Naive thymus-derived CD4-positive, alpha-beta T cell (primary cell): Measurements from ENCODE around the gene PTPRO. TPM values are rescaled to one million over a fixed set of nuclear protein-coding genes. Genes with fewer than 3 reads are reported as not detected.

Source experiments
- ATAC-seq: fragments of 150-1000 bp; cut with Tn5 transposase; 2 replicates; pipeline ENCODE4 v1.10.0; 2021; ENCODE audit warnings: mild to moderate bottlenecking, moderate library complexity
- CTCF ChIA-PET: fragments of 350-600 bp; sonication (Branson Sonifier 250); formaldehyde crosslinking; loops from one replicate; lab custom pipeline; 2021; ENCODE audit warnings: antibody characterized with exemption; lab: Charles Lee
- POLR2A ChIA-PET: fragments of 350-600 bp; sonication (Branson Sonifier 250); formaldehyde crosslinking; loops from one replicate; lab custom pipeline; 2021; ENCODE audit warnings: antibody characterized with exemption, inconsistent platforms; lab: Charles Lee
- DNase-seq, 9 donors: peaks; one replicate each; pipeline versions ENCODE4 v3.0.0 to v3.0.0-alpha.2; 2020 to 2022; ENCODE audit warnings: mixed read lengths in 1 of 9
- H3K27ac ChIP-seq: one replicate; pipeline ENCODE4 v1.7.0; 2013; ENCODE audit warnings: mild to moderate bottlenecking, low read depth, low read length, moderate library complexity
- H3K27me3 ChIP-seq, 2 donors: one replicate each; pipeline ENCODE4 v1.7.0; 2013; ENCODE audit warnings: low read length in 2 of 2, mild to moderate bottlenecking in 2 of 2, moderate library complexity in 2 of 2; ENCODE audit not compliant: control insufficient read depth in 2 of 2, insufficient read depth in 2 of 2
- H3K36me3 ChIP-seq, 3 experiments: 1 replicate in 2 of 3; 2 replicates in 1 of 3; pipeline ENCODE4 v1.7.0; 2013; ENCODE audit warnings: low read length in 3 of 3, mild to moderate bottlenecking in 3 of 3, moderate library complexity in 1 of 3; ENCODE audit not compliant: insufficient read depth in 3 of 3, control insufficient read depth in 2 of 3
- H3K4me1 ChIP-seq, 2 donors: one replicate each; pipeline ENCODE4 v1.7.0; 2013; ENCODE audit warnings: low read length in 2 of 2, mild to moderate bottlenecking in 2 of 2, moderate library complexity in 1 of 2; ENCODE audit not compliant: control insufficient read depth in 2 of 2, insufficient read depth in 2 of 2
- H3K4me3 ChIP-seq: 2 replicates; pipeline ENCODE4 v1.7.0; 2013; ENCODE audit warnings: mild to moderate bottlenecking, low read length
- H3K9me3 ChIP-seq, 3 experiments: 1 replicate in 2 of 3; 2 replicates in 1 of 3; pipeline ENCODE4 v1.7.0; 2013; ENCODE audit warnings: low read length in 3 of 3; ENCODE audit not compliant: control insufficient read depth in 2 of 3
- H3K27ac Mint-ChIP-seq, 9 donors: one replicate each; pipeline ENCODE4 v1.8.0; 2020 to 2022; ENCODE audit warnings: mixed read lengths in 9 of 9, mild to moderate bottlenecking in 8 of 9, moderate library complexity in 5 of 9, inconsistent platforms in 2 of 9
- H3K27me3 Mint-ChIP-seq, 5 donors: one replicate each; pipeline ENCODE4 v1.8.0; 2021 to 2022; ENCODE audit warnings: mixed read lengths in 5 of 5, mild to moderate bottlenecking in 1 of 5
- H3K36me3 Mint-ChIP-seq, 5 donors: one replicate each; pipeline ENCODE4 v1.8.0; 2020 to 2022; ENCODE audit warnings: mixed read lengths in 5 of 5, mild to moderate bottlenecking in 3 of 5, inconsistent platforms in 1 of 5
- H3K4me1 Mint-ChIP-seq, 7 donors: one replicate each; pipeline ENCODE4 v1.8.0; 2020 to 2022; ENCODE audit warnings: mixed read lengths in 7 of 7, mild to moderate bottlenecking in 3 of 7, inconsistent platforms in 1 of 7
- H3K4me3 Mint-ChIP-seq, 10 donors: one replicate each; pipeline ENCODE4 v1.8.0; 2020 to 2022; ENCODE audit warnings: mild to moderate bottlenecking in 10 of 10, mixed read lengths in 10 of 10, moderate library complexity in 6 of 10, inconsistent platforms in 2 of 10
- H3K9me3 Mint-ChIP-seq, 11 donors: one replicate each; pipeline ENCODE4 v1.8.0; 2020 to 2022; ENCODE audit warnings: mixed read lengths in 11 of 11, mild to moderate bottlenecking in 4 of 11, inconsistent platforms in 1 of 11, moderate library complexity in 1 of 11
- intact Hi-C, 2 donors: fragments of 100-400 bp; cut with micrococcal nuclease; formaldehyde crosslinking; loops; one replicate each; pipeline ENCODE4 v1.15.1; 2023
- polyA plus RNA-seq, 2 donors: library from polyadenylated mRNA; unstranded; fragments of 300-500 nt; fragmentation: Illumina TruSeq; gene quantifications; one replicate each; pipeline ENCODE4 v1.2.3, GENCODE V29; 2021
- total RNA-seq, 6 experiments: library from RNA in 5 of 6; stranded (reverse) in 5 of 6; gene quantifications; 1 replicate in 5 of 6; 2 replicates in 1 of 6; pipeline ENCODE4 v1.2.3 and lab custom pipeline; 2021 to 2026

The PTPRO gene
- total and polyA plus RNA-seq, 7 experiments from 2014 or later, result 1.8 to 14.2 (median 6.7) TPM

DNA sequence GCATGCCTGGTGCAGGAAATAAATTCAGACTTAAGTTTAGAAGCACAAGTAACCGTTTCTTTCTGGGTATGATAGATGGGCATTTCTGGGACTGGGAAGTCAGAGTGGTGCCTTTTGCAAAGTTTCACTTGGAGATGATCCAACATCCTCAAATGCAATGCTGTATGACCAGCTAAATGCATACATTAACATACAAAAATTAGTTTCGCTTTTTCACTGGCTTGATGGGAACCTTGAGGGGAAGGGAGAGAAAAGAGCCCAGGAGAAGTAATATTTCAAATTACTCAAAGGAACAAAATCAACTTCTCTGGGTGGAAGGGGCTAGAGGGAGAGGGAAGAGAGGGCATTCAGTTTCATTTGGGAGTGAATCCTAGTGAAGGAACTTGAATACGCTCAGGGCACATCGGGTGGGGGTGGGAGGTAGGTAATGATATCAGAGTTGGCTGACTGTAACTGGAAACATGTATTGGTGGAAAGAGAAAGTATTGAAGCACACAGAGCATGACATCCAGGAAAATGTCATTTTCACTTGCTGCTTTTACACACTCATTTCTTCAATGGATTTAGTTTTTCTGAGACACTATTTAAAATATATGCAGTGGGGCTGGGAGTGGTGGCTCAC, 175.5 kb downstream of the PTPRO start:
- peaks cover 0 to 8% (median 5%) of the 10 kb centered on the region in 11 donors for H3K9me3 Mint-ChIP-seq
- ATAC-seq (no peak), DNase-seq (no peak)
- H3K9me3 ChIP-seq, result no peaks in the 10 kb centered on the region
- H3K36me3 ChIP-seq, result no peaks in the 10 kb centered on the region
- H3K4me1 Mint-ChIP-seq, result peaks cover 0 to 7% (median 0%) of the 10 kb centered on the region in 7 donors
- no peaks in the 10 kb centered on the region for H3K27me3 ChIP-seq
- no peak overlapping the region for H3K4me3 ChIP-seq
- ChIA-PET POLR2A (no interaction called here), CTCF (no interaction called here)
- peaks cover 12 to 41% (median 22%) of the 10 kb centered on the region in 5 donors for H3K27me3 Mint-ChIP-seq
- no peak overlapping the region for H3K27ac ChIP-seq
- no peaks in the 10 kb centered on the region for H3K4me1 ChIP-seq
- peak overlapping the region in 1 of 10 donors; percentile 5 for H3K4me3 Mint-ChIP-seq
- intact Hi-C loops, result no loop called here
- H3K36me3 Mint-ChIP-seq, result peaks cover 0 to 4% (median 0%) of the 10 kb centered on the region in 5 donors
- H3K27ac Mint-ChIP-seq, result peak overlapping the region in 1 of 9 donors; percentile 0

DNA sequence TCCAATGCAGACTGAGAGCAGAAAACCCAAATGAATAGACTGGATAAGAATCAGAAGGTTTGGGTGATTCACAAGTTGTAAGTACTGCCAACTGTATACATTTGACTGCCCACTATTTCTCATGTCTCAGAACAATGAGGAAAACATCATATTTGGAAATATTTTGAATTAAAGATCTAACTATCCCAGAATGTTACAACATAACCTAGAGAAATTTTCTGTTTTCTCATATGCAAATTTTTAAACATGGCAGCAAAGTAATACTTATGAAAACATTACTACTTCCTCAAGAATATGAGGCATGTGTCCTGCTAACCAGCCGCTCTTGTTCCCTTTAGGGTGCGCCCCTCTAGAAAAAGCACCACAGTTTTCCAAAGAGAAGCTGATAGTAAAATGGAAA, 179.9 kb downstream of the PTPRO start:
- CTCF ChIA-PET, result no interaction called here
- Histone ChIP-seq H3K36me3 (no peaks in the 10 kb centered on the region), H3K27ac (no peak overlapping the region), H3K4me3 (no peak overlapping the region), H3K27me3 (no peaks in the 10 kb centered on the region), H3K9me3 (no peaks in the 10 kb centered on the region), H3K4me1 (no peaks in the 10 kb centered on the region)
- H3K4me3 Mint-ChIP-seq, result no peak overlapping the region
- POLR2A ChIA-PET, result no interaction called here
- intact Hi-C loops, result no loop called here
- H3K27me3 Mint-ChIP-seq, result peaks cover 0 to 22% (median 13%) of the 10 kb centered on the region in 5 donors
- DNase-seq, result no peak
- no peaks in the 10 kb centered on the region for H3K9me3 Mint-ChIP-seq
- no peak for ATAC-seq
- H3K4me1 Mint-ChIP-seq, result peaks cover 0 to 4% (median 0%) of the 10 kb centered on the region in 7 donors
- H3K27ac Mint-ChIP-seq, result no peak overlapping the region
- H3K36me3 Mint-ChIP-seq, result no peaks in the 10 kb centered on the region

DNA sequence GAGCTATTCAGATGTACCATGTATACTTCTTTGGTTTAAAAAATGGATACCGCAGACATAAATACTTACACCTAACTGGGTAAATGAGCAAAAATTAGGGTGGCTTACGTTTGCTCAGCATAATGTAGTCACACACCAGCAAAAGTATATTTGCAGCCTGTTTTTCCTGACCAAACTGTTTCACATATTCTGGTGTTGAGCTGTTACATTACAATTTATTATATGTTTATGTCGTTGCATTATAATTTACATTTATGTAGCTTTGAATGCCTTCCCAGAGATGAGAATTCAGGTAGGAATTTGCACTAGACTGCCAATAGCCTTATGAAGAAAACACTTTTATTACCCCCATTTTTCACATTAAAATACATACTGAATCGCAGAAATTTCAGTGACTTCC, 183.3 kb downstream of the PTPRO start:
- Histone ChIP-seq H3K9me3 (no peaks in the 10 kb centered on the region), H3K27ac (no peak overlapping the region), H3K36me3 (no peaks in the 10 kb centered on the region), H3K4me1 (no peaks in the 10 kb centered on the region), H3K4me3 (no peak overlapping the region), H3K27me3 (no peaks in the 10 kb centered on the region)
- Mint-ChIP-seq H3K4me3 (no peak overlapping the region), H3K36me3 (peaks cover 0 to 3% (median 0%) of the 10 kb centered on the region in 5 donors), H3K27me3 (peaks cover 5 to 14% (median 10%) of the 10 kb centered on the region in 5 donors), H3K9me3 (no peaks in the 10 kb centered on the region), H3K4me1 (no peaks in the 10 kb centered on the region), H3K27ac (no peak overlapping the region)
- ChIA-PET CTCF (no interaction called here), POLR2A (no interaction called here)
- intact Hi-C loops, result no loop called here
- DNase-seq (no peak), ATAC-seq (no peak)

DNA sequence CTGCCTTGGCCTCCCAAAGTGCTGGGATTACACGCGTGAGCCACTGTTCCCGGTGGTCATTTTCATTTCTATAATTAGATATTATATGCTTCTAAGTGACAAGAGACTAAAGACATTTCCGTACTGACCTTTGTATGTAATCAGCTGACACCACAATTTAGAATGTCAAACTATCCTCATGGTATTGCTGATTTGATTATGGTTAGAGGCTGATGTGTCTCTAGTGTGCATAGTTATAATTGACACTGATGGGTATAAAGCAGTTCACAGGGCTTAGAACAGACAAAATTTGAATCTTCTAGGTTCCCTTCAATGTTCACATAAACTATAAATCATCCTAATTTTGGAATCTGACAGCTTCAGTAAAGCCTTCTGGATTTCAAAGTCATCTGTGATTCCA, 192.7 kb downstream of the PTPRO start:
- no peak overlapping the region for H3K4me3 Mint-ChIP-seq
- Histone ChIP-seq H3K27ac (no peak overlapping the region), H3K36me3 (no peaks in the 10 kb centered on the region), H3K27me3 (no peaks in the 10 kb centered on the region), H3K4me1 (no peaks in the 10 kb centered on the region), H3K4me3 (no peak overlapping the region), H3K9me3 (no peaks in the 10 kb centered on the region)
- H3K27ac Mint-ChIP-seq, result no peak overlapping the region
- ATAC-seq (no peak), DNase-seq (no peak)
- no peaks in the 10 kb centered on the region for H3K9me3 Mint-ChIP-seq
- ChIA-PET CTCF (interaction anchor here (0.6 kb wide), 1 partner anchor 1131 kb away, joined by 4 read pairs; no protein-coding TSS in a partner anchor), POLR2A (interaction anchor here (1.0 kb wide), 1 partner anchor 70 kb away, joined by 3 read pairs; no protein-coding TSS in a partner anchor)
- intact Hi-C loops, result no loop called here
- H3K36me3 Mint-ChIP-seq, result peaks cover 0 to 6% (median 0%) of the 10 kb centered on the region in 5 donors
- peaks cover 0 to 6% (median under 1%) of the 10 kb centered on the region in 7 donors for H3K4me1 Mint-ChIP-seq
- H3K27me3 Mint-ChIP-seq, result peaks cover 0 to 31% (median 17%) of the 10 kb centered on the region in 5 donors

DNA sequence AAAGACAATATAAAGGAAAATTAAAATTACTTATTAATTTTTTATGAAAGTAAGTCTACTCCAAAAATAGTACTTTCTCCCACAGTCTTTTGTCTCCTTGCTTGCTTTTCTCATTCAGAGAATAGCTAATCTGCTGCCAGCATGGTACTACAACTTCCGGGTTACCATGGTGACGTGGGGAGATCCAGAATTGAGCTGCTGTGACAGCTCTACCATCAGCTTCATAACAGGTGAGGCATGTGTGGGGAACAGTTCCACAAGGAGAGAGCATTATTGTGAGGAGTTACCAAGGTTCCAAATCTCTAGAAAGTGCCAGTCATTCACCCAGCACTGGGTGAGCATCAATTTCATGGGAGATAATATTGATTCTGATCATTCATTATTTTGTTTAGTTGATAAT, 197.8 kb downstream of the PTPRO start:
- POLR2A ChIA-PET, result interaction anchor here (0.6 kb wide), 1 partner anchor 67 kb away, joined by 3 read pairs; no protein-coding TSS in a partner anchor
- DNase-seq, result no peak
- Histone ChIP-seq H3K27me3 (no peaks in the 10 kb centered on the region), H3K27ac (no peak overlapping the region), H3K36me3 (no peaks in the 10 kb centered on the region), H3K4me1 (no peaks in the 10 kb centered on the region), H3K9me3 (no peaks in the 10 kb centered on the region), H3K4me3 (no peak overlapping the region)
- no peak overlapping the region for H3K27ac Mint-ChIP-seq
- no peaks in the 10 kb centered on the region for H3K9me3 Mint-ChIP-seq
- H3K36me3 Mint-ChIP-seq, result peaks cover 0 to 6% (median 0%) of the 10 kb centered on the region in 5 donors
- H3K4me3 Mint-ChIP-seq, result no peak overlapping the region
- CTCF ChIA-PET, result interaction anchor here (1.0 kb wide), 1 partner anchor 65 kb away, joined by 3 read pairs; no protein-coding TSS in a partner anchor
- intact Hi-C loops, result loop anchor here in 1 of 2 donors (5.0 kb wide), 1 partner anchor 798 kb away; no protein-coding TSS in a partner anchor
- peaks cover 2 to 11% (median 6%) of the 10 kb centered on the region in 7 donors for H3K4me1 Mint-ChIP-seq
- ATAC-seq, result no peak
- H3K27me3 Mint-ChIP-seq, result peaks cover 9 to 47% (median 35%) of the 10 kb centered on the region in 5 donors

DNA sequence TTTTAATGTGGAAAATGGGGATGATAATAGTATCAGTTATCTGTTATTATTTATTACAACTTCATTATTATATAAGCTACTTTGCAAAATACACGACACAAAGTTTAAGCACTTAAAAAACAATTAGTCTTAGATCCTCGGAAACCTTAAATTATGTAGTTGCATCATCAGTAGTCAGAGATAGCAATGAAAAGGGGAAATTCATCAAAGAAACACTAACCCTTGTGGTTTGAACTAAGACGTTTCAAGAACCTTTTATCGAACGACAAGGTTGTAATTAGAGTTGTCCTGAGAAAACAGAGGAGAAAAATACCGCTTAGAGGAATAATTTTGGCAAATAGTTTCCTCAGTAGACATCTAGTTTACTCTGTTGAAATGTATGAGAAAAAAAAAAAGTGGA, 198.5 kb downstream of the PTPRO start:
- H3K4me3 Mint-ChIP-seq, result no peak overlapping the region
- DNase-seq, result no peak
- CTCF ChIA-PET, result interaction anchor here (0.5 to 1.0 kb wide), 4 partner anchors 64 to 340 kb away, joined by 3 to 7 read pairs (median 3); no protein-coding TSS in a partner anchor
- no peaks in the 10 kb centered on the region for H3K27me3 ChIP-seq
- H3K27ac Mint-ChIP-seq, result no peak overlapping the region
- no peak overlapping the region for H3K4me3 ChIP-seq
- intact Hi-C loops, result loop anchor here in 1 of 2 donors (5.0 kb wide), 1 partner anchor 799 kb away; no protein-coding TSS in a partner anchor
- no peak for ATAC-seq
- no peak overlapping the region for H3K27ac ChIP-seq
- H3K36me3 Mint-ChIP-seq, result peaks cover 0 to 6% (median 0%) of the 10 kb centered on the region in 5 donors
- no peaks in the 10 kb centered on the region for H3K4me1 ChIP-seq
- H3K36me3 ChIP-seq, result no peaks in the 10 kb centered on the region
- H3K9me3 Mint-ChIP-seq, result no peaks in the 10 kb centered on the region
- H3K27me3 Mint-ChIP-seq, result peaks cover 9 to 51% (median 35%) of the 10 kb centered on the region in 5 donors
- H3K9me3 ChIP-seq, result no peaks in the 10 kb centered on the region
- POLR2A ChIA-PET, result no interaction called here
- H3K4me1 Mint-ChIP-seq, result peaks cover 2 to 11% (median 8%) of the 10 kb centered on the region in 7 donors
